Keratinocyte (primary cell): ENCODE data around the gene KRTAP4-11.

Source experiments
- EZH2 ChIP-seq: IDR thresholded peaks from one replicate; pipeline ENCODE4 v1.6.1; 2012; ENCODE audit warnings: inconsistent platforms, mild to moderate bottlenecking, low read length, moderate library complexity
- TF ChIP-seq, protein P1 (sequence below), 3 experiments: IDR thresholded peaks in 1 of 3; conservative IDR thresholded peaks in 1 of 3; optimal IDR thresholded peaks in 1 of 3; 2 replicates in 2 of 3; 3 replicates in 1 of 3; pipeline versions ENCODE3 to v1.5.1; 2011; ENCODE audit warnings: low read length in 3 of 3, mild to moderate bottlenecking in 3 of 3, moderate library complexity in 2 of 3, control low read depth in 1 of 3, inconsistent platforms in 1 of 3; ENCODE audit not compliant: insufficient read depth in 2 of 3; ENCODE audit errors: extremely low read depth in 1 of 3

DNA sequence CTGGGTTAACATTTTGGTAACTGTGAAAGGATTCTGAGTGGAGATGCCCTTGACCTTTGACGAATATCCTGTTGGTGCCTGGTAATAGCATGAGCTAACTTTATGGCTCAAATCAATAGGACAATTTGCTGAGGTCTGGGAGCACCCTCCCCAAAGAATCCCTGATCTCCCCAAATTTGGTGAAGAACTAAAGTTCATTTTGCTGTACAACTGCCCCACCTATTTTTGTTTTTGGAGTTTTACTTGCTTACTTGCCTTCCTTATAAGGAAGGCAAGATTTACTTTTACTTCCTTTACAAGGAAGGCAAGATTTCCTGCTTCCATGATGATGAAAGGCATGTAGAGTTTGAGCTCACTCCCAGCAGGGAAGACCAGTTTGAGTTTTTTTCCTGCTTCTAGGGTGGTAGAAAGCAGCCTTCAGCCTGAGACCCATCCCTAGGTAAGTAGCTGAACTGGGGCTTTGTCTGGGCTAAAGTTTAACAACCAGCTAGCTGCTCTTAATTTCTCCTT, 10.2 kb downstream of the KRTAP4-11 start:
- TF ChIP-seq, protein P1, sequence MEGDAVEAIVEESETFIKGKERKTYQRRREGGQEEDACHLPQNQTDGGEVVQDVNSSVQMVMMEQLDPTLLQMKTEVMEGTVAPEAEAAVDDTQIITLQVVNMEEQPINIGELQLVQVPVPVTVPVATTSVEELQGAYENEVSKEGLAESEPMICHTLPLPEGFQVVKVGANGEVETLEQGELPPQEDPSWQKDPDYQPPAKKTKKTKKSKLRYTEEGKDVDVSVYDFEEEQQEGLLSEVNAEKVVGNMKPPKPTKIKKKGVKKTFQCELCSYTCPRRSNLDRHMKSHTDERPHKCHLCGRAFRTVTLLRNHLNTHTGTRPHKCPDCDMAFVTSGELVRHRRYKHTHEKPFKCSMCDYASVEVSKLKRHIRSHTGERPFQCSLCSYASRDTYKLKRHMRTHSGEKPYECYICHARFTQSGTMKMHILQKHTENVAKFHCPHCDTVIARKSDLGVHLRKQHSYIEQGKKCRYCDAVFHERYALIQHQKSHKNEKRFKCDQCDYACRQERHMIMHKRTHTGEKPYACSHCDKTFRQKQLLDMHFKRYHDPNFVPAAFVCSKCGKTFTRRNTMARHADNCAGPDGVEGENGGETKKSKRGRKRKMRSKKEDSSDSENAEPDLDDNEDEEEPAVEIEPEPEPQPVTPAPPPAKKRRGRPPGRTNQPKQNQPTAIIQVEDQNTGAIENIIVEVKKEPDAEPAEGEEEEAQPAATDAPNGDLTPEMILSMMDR (optimal IDR thresholded peaks at IDR 0.05 in 1 of 3, IDR thresholded peaks at IDR 0.05 in 1 of 3, conservative IDR thresholded peaks at IDR 0.05 in 1 of 3; ENCODE audit: extremely low read depth in 1 of 3, insufficient read depth in 2 of 3, low read length in 3 of 3) = no peak
- TF ChIP-seq EZH2 = no peak
